ENCODE measurements around the gene TNS2.

The TNS2 gene

DNA sequence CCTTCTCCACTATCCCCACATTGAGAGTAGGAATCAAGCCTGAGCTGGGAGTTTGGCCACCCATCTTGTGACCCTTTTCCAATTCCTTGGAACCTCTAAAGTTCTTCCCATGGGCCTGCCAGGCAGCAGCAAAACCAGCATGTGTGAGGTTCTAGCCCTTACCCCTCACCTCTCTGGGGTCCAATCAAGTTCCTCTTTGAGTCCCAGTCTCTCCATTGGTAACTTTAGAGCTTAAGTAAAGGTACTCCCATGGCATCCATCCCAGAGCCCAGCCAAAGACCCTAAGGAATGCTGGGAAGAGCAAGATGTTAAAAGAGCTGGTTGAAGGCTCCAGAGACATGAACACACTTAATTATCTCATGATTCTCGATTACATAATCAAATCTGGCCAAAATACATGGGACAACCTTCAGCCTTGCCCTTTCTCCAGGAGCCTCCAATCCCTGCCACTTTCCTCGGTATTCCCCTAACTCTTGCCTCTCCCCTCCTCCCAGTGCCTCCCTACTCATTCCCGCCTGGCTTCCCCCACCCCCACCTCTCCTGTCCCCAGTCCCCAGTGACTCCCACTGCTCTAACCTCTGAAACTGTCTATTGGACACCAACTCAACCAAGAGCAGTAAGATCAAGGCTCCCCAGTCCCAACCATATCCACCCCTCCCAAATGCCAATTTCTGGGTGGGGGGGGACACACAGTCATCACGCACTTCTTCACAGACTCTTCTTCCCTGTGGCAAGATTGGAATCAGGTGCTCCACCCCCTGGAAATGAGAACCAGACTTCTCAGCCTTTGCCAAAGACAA lies 4.8 kb upstream of the TNS2 start:
- TF ChIP-seq, protein P1, sequence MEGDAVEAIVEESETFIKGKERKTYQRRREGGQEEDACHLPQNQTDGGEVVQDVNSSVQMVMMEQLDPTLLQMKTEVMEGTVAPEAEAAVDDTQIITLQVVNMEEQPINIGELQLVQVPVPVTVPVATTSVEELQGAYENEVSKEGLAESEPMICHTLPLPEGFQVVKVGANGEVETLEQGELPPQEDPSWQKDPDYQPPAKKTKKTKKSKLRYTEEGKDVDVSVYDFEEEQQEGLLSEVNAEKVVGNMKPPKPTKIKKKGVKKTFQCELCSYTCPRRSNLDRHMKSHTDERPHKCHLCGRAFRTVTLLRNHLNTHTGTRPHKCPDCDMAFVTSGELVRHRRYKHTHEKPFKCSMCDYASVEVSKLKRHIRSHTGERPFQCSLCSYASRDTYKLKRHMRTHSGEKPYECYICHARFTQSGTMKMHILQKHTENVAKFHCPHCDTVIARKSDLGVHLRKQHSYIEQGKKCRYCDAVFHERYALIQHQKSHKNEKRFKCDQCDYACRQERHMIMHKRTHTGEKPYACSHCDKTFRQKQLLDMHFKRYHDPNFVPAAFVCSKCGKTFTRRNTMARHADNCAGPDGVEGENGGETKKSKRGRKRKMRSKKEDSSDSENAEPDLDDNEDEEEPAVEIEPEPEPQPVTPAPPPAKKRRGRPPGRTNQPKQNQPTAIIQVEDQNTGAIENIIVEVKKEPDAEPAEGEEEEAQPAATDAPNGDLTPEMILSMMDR (IDR thresholded peaks at IDR 0.05; ENCODE audit: insufficient read depth, low read depth, low read length, missing control alignments): no peak
- no peak overlapping the region for H3K4me3 ChIP-seq (ENCODE audit: low read length)
- no peak for DNase-seq (ENCODE audit: low read depth)

- TF ChIP-seq, protein P1 (IDR thresholded peaks at IDR 0.05; ENCODE audit: insufficient read depth, low read depth, low read length, missing control alignments): no peak
- H3K4me3 ChIP-seq (ENCODE audit: low read length): no peak overlapping the region
- no peak for DNase-seq (ENCODE audit: low read depth)
These were observed 4.2 kb upstream of the TNS2 start for GRCh38 chr12:53045696-53046045.

- DNase-seq (ENCODE audit: low read depth): peak; percentile 59
- H3K4me3 ChIP-seq (ENCODE audit: low read length): peak overlapping the region; percentile 69
- TF ChIP-seq, protein P1 (IDR thresholded peaks at IDR 0.05; ENCODE audit: insufficient read depth, low read depth, low read length, missing control alignments): no peak
These were observed 3.1 kb upstream of the TNS2 start for GRCh38 chr12:53046655-53047220.

GRCh38 chr12:53047221-53048032 lies 2.4 kb upstream of the TNS2 start:
- peak overlapping the region; percentile 69 for H3K4me3 ChIP-seq (ENCODE audit: low read length)
- TF ChIP-seq, protein P1 (IDR thresholded peaks at IDR 0.05; ENCODE audit: insufficient read depth, low read depth, low read length, missing control alignments): no peak
- DNase-seq (ENCODE audit: low read depth): peak; percentile 51

DNA sequence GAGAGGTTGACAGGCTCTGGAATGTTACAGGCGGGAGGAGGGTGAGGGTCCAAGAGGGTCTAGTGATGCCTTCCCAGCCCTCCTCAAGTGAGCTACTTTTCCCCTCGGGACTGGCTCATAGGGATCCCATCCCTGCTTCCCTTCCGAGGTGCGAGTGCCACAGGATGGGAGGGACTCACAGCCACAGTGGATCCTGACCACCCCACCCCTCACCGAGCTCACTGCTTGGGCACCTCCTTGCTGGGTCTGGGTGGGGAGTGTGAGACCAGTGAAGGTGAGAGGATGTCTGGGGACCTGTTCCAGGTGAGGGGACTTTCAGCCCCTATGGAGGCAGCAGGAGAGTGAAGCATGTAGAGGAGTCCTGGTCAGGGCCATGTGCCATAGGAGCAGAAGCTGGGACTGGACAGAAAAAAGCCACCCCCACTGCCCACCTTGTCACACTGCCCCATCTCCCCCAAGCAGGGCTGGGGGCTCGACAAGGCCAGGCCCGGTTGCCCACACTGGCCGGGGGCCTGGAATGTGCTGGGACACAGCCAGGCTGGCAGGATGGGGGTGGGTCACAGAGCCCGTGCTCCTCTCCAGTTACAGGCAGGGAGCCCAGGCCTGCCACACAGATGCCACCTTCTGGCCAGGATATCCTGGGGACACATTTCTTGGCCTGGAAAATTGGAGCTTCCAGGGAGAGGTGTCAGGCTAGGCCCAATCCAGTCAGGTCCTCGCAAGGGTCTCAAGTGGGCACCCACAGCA lies 1.7 kb upstream of the TNS2 start:
- DNase-seq (ENCODE audit: low read depth): peak; percentile 19
- peak overlapping the region; percentile 21 for H3K4me3 ChIP-seq (ENCODE audit: low read length)
- TF ChIP-seq, protein P1 (IDR thresholded peaks at IDR 0.05; ENCODE audit: insufficient read depth, low read depth, low read length, missing control alignments): peak; percentile 32

- TF ChIP-seq, protein P1 (IDR thresholded peaks at IDR 0.05; ENCODE audit: insufficient read depth, low read depth, low read length, missing control alignments): no peak
- no peak for DNase-seq (ENCODE audit: low read depth)
These were observed 974 bp upstream of the TNS2 start for GRCh38 chr12:53048780-53049401.

More at GRCh38 chr12:53048780-53049401, 974 bp upstream of the TNS2 start:
- H3K4me3 ChIP-seq (ENCODE audit: low read length): no peak overlapping the region
